Measurements from ENCODE around the gene ARMS2.

ARMS2 gene

GRCh38 chr10:122455376-122456079 lies 1.1 kb downstream of the ARMS2 start:
- no peak for DNase-seq

- DNase-seq = no peak
These were observed 3.5 kb downstream of the ARMS2 start for GRCh38 chr10:122457934-122458333.

GRCh38 chr10:122458693-122459092 lies 4.2 kb downstream of the ARMS2 start:
- no peak for DNase-seq

DNA sequence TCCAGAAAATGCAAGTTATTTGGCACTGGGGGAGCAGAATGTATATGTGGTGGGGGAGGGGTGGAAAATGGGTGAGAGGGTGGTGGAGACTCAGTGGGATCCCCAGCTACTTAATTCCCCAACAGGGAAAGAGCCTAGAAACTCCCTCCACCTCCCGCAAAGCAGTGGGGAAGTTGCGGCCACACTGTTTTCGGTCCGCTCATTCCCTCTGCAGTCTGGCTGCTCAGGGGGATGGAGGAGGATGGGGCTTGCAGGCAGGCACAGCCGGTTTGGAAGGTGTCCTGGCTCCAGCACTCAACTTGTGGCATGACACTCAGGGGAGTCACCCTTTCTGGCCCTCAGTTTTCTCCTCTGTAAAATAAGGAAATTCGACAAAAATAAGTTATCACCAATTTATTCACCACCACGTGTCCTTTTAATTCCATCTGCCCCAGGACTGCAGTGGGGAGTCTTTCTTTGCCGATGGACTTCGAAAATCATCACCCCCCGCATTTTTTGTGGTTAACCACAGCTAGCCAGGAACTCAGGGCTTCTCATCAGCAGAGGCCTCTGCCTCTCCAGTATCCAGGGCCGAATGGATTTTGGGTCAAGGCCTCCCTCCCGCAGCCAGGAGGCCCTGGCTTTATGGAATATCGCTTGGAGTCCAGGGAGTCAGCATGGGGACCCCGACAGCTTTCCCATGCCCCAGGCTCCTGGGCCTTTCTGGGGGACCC lies 5.3 kb downstream of the ARMS2 start:
- DNase-seq = no peak

- no peak for DNase-seq
These were observed 6.4 kb downstream of the ARMS2 start for GRCh38 chr10:122460891-122461293.

GRCh38 chr10:122461367-122461728 lies 6.9 kb downstream of the ARMS2 start, which contains the start of gene HTRA1:
Gene HTRA1 (plus strand): TSS chr10:122461553. CDS start chr10:122461653, 100 bp downstream.
- no peak for DNase-seq

DNA sequence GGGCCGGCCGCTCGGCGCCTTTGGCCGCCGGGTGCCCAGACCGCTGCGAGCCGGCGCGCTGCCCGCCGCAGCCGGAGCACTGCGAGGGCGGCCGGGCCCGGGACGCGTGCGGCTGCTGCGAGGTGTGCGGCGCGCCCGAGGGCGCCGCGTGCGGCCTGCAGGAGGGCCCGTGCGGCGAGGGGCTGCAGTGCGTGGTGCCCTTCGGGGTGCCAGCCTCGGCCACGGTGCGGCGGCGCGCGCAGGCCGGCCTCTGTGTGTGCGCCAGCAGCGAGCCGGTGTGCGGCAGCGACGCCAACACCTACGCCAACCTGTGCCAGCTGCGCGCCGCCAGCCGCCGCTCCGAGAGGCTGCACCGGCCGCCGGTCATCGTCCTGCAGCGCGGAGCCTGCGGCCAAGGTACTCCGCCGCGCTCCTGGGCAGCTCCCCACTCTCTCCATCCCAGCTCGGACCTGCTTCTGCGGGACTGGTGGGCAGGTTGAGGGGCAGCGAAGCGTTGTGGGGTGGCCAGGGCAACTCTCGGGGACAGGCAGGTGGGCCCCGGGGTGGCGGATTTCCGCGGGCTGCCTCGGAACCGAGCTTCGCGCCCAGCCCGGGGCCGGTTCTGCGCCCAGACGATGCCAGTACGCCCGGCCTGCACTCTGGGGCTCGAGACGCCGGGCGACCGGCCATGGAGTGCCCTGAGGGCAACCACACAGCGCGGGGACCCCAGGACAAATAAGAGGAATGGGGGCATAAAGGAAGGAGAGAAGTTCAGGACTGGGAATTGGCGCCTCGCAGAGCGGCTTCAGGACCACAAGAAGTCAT lies 7.5 kb downstream of the ARMS2 start:
- no peak for DNase-seq

GRCh38 chr10:122462533-122463465 lies 8.3 kb downstream of the ARMS2 start:
- no peak for DNase-seq

- no peak for DNase-seq
These were observed 9.2 kb downstream of the ARMS2 start for GRCh38 chr10:122463466-122464249.

DNA sequence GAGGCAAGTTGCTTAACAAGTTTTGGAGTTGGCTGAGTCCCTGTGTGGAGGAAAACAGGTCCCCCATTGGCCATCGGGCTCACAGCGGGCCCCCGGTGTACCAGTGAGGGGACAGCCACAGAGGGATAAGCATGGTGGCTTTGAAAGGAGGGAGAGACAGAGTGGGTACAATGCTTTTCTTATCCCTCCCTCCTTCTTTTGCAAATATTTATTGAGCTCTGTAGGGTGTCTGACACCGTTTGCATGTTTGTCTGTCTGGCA lies 9.7 kb downstream of the ARMS2 start:
- no peak for DNase-seq

GRCh38 chr10:122464586-122464985 lies 10.1 kb downstream of the ARMS2 start:
- DNase-seq = no peak

DNA sequence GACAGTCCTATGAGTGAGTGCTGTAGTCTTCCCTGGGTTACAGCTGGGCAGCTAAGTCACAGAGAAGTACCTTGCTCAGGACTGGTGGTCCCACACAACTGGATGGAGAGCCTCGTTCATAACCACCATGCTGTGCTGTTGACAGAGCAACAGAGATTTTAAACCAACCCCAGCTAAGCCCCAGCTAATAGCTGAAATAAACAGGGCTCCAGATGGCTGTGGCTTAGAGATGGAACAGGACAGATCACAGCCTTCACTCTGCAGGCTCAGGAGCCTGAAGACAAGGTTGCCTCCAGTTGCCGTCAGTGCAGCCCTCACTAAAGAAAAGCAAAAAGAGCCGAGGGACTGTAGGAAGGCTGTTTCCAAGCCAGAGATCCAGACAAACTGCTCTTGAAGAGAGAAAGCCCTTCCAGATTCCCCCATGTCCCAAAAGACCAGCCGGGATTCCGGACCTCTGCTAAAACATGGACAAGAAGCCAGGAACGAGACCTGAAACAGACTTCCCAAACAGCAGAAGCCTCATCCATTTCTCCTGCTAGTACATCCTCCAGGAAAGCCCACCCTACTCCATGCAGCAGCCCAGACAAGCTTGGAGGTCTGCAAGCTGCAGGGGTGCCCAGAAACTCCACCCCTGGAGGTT lies 11.1 kb downstream of the ARMS2 start:
- no peak for DNase-seq

DNA sequence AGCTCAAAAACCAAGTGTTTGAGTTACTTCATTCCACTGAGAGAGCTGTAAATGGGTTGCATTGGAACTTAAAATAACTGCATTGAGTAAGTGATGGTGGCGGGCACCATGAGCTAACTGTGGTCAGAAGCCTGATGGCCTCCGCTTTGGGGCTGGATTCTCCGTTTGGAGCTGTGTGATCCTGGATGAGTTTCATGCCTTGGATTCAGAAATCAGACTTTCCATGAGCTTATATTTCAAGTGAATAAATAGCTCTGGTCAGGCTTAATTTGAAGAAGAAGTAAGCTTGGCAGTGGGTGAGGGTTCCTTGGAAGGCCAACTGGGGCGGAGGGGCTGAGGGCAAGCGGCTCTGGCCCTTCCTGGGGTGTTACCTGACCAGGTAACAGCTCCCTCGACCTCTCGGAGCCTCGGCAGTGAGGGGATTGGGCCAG lies 12.5 kb downstream of the ARMS2 start:
- no peak for DNase-seq

- DNase-seq = no peak
These were observed 13.2 kb downstream of the ARMS2 start for GRCh38 chr10:122467701-122468100.

DNA sequence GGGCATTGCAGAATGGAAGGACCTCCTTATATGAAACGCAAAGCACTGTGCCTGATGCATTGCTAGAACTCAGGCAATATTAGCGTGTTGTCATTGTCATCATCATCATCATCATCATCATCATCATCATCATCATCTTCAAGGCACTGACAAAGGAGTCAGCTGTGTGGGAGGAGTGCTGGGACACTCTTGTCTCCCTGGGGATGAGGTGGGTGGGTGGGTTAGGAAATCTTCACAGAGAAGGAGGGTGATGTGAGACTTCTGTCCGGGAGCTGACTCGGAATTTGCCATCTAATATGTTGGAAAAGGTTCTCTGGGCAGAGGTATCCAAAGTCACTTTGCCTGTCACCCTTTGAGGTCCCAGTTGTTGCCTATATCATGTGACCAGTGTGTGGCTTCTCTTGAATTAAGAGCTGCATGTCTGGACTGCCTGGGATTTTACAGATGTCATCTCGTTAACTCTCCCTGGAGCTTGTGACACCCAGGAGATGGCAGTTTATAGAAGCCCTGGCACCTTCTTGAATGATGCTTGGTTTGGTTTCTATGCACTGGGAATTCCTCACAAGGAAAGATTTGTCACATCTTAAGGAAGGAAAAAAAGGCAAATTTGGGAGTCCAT lies 14.0 kb downstream of the ARMS2 start:
- no peak for DNase-seq

GRCh38 chr10:122468926-122469781 lies 14.7 kb downstream of the ARMS2 start:
- no peak for DNase-seq

- DNase-seq = no peak
These were observed 15.4 kb downstream of the ARMS2 start for GRCh38 chr10:122469848-122470247.

GRCh38 chr10:122471531-122472177 lies 17.2 kb downstream of the ARMS2 start:
- no peak for DNase-seq

DNA sequence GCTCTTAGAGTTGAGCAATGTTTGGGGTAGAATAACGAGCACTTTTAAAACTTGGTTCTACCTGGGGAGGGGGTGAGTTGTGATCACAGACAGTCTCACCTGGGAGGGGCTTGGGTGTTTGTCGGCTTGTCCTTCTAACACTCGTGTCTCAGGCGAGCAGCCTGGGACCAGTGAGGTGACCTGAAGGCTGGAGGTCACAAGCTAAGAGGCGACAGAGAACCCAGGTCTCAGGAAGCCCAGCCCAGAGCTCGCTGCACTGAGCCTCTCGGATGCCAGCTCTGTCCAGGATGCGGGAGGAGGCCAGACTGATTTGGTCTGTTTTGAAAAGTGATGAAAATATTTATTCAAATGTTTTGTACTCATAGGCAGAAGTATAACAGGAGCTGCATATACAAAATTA lies 18.7 kb downstream of the ARMS2 start:
- no peak for DNase-seq
